Skin epidermis (tissue), 12 donors: Measurements from ENCODE around the gene RIPPLY2.
"Not testable (repeated sequence)": the region's sequence is repeated elsewhere in the genome, so short reads cannot be mapped to it uniquely, and the experiment has no call there.

Experiments used
- H3K27ac ChIP-seq, 21 experiments: fragments of 200-600 bp; sonication (generic) in 11 of 21; one replicate each; pipeline ENCODE4 v1.5.0; 2020; ENCODE audit warnings: mild to moderate bottlenecking in 3 of 21, inconsistent platforms in 2 of 21, moderate library complexity in 2 of 21
- H3K4me3 ChIP-seq, 7 experiments: fragments of 200-600 bp; sonication (generic) in 2 of 7; one replicate each; pipeline ENCODE4 v1.5.0; 2020; ENCODE audit warnings: inconsistent platforms in 2 of 7, mild to moderate bottlenecking in 2 of 7, moderate library complexity in 1 of 7

RIPPLY2 gene

DNA sequence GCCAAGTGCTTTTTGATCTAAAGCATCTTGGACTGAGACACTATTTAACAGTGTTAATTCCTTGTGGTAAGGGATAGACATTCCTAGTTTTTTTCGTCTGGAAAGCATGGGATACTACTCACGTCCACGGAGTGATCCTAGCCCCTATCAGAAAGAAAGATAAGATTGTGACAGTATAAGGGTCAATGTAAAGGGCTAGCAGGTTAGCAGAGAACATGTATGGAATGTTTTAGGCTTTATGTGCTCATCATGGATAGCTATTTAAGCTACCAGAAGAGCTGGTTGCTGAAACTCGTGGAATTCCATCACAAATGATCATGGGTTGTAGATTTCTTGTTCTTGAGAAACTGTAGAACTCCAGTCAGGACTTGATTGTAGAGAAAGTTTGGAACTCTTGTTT is 38.4 kb downstream of the RIPPLY2 start:
- H3K27ac ChIP-seq = no peak overlapping the region
- no peak overlapping the region for H3K4me3 ChIP-seq

DNA sequence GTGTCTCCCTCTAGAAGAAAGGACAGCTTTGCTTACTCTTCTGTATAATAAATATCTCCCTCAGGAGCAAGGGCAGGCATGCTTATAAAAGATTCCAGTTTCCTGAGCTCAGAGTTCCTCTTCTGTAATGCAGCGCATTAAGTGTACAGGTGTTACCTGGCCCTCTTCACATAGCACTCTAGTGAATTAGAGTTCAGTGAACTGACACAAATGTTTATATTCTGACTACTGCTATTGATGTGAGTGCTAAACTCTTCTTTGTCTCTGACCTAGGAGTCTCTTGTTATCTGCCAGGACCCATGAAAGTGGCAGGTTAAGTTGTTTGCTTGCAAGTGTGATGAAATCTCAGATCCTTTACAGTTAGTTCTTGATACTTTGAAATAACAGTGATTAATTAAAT is 39.9 kb downstream of the RIPPLY2 start:
- no peak overlapping the region for H3K4me3 ChIP-seq
- H3K27ac ChIP-seq = no peak overlapping the region

DNA sequence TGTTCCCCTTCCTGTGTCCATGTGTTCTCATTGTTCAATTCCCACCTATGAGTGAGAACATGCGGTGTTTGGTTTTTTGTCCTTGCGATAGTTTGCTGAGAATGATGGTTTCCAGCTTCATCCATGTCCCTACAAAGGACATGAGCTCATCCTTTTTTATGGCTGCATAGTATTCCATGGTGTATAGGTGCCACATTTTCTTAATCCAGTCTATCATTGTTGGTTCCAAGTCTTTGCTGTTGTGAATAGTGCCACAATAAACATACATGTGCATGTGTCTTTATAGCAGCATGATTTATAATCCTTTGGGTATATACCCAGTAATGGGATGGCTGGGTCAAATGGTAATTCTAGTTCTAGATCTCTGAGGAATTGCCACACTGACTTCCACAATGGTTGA is 43.9 kb downstream of the RIPPLY2 start:
- H3K4me3 ChIP-seq = not testable (repeated sequence)

DNA sequence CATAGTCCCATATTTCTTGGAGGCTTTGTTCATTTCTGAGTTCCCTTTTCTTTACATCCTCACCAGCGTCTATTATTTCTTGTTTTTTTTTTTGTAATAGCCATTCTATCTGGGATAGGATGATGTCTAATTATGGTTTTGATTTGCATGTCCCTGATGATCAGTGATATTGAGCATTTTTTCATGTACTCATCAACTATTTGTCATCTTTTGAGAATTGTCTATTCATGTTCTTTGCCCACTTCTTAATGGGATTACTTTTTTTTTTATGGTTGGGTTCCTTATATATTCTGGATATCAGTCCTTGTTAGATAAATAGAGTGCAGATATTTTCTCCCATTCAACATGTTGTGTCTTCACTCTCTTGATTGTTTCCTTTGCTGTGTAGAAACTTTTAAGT is 48.5 kb downstream of the RIPPLY2 start:
- Histone ChIP-seq H3K4me3 (no peak overlapping the region), H3K27ac (no peak overlapping the region)

More for the DNA sequence above, 43.9 kb downstream of the RIPPLY2 start:
- not testable (repeated sequence) for H3K27ac ChIP-seq

DNA sequence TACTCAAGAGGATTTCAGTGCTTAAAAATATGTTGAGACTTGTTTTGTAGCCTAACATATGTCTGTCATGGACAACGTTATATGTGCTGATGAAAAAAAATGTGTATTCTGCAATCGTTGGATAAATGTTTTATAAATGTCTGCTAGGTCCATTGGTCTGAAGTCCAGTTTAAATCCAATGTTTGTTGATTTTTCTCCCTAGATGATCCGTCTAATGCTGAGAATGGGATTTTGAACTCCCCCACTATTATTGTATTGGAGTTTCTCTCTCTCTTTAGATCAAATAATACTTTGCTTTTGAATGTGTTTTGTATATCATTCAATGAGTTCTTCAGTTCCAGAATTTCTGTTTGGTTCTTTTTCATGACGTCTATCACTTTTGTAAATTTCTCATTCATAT is 51.2 kb downstream of the RIPPLY2 start:
- Histone ChIP-seq H3K27ac (no peak overlapping the region), H3K4me3 (no peak overlapping the region)

DNA sequence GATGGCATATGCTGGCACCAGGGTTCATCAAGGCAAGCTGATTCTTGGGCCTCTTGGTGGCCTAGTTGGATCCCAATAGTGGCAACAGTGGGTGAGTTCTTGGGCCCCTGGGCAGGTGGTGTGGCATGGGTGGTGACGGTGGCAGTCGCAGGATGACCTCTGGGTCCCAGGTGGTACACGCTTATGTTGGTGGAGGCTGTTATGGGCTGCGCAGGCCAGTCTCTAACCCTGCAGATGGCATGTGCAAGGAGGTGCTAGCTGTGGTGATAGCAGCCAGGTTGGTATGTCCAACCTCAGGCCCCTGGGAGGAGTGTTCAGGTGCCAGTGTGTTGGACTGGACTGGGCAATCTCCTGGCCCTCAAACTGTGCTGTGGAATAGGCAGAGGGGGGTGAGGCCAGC is 52.5 kb downstream of the RIPPLY2 start:
- Histone ChIP-seq H3K4me3 (no peak overlapping the region), H3K27ac (no peak overlapping the region)
